CD4-positive, alpha-beta memory T cell (primary cell): ENCODE measurements around the gene WDR35. TPM values are rescaled to one million over a fixed set of nuclear protein-coding genes. Genes with fewer than 3 reads are reported as not detected.

ENCODE experiments used
- CTCF ChIA-PET: fragments of 350-600 bp; sonication (Branson Sonifier 250); formaldehyde crosslinking; loops from one replicate; lab custom pipeline; 2021; ENCODE audit warnings: inconsistent platforms; ENCODE audit not compliant: partially characterized antibody; lab: Charles Lee
- POLR2A ChIA-PET: fragments of 350-600 bp; sonication (Branson Sonifier 250); formaldehyde crosslinking; loops from one replicate; lab custom pipeline; 2021; ENCODE audit not compliant: partially characterized antibody; lab: Charles Lee
- DNase-seq, 5 donors: peaks; one replicate each; pipeline versions ENCODE4 v3.0.0 to v3.0.0-alpha.2; 2020 to 2022; ENCODE audit warnings: mixed read lengths in 1 of 5
- H3K27ac ChIP-seq: one replicate; pipeline ENCODE4 v1.7.0; 2013; ENCODE audit warnings: low read depth, low read length
- H3K27me3 ChIP-seq: 2 replicates; pipeline ENCODE4 v1.7.0; 2013; ENCODE audit warnings: mild to moderate bottlenecking, low read length, moderate library complexity; ENCODE audit not compliant: insufficient read depth
- H3K36me3 ChIP-seq: 2 replicates; pipeline ENCODE4 v1.7.0; 2013; ENCODE audit warnings: mild to moderate bottlenecking, low read length, moderate library complexity; ENCODE audit not compliant: insufficient read depth
- H3K4me1 ChIP-seq: 2 replicates; pipeline ENCODE4 v1.7.0; 2013; ENCODE audit warnings: mild to moderate bottlenecking, low read length, moderate library complexity; ENCODE audit not compliant: insufficient read depth
- H3K4me3 ChIP-seq, 2 donors: one replicate each; pipeline ENCODE4 v1.7.0; 2013; ENCODE audit warnings: low read length in 2 of 2, mild to moderate bottlenecking in 1 of 2
- H3K9me3 ChIP-seq, 2 donors: one replicate each; pipeline ENCODE4 v1.7.0; 2013; ENCODE audit warnings: low read length in 2 of 2, control low read depth in 1 of 2; ENCODE audit not compliant: control insufficient read depth in 1 of 2
- H3K27ac Mint-ChIP-seq, 7 donors: one replicate each; pipeline ENCODE4 v1.8.0; 2020 to 2021; ENCODE audit warnings: mixed read lengths in 7 of 7, mild to moderate bottlenecking in 6 of 7, inconsistent platforms in 3 of 7, moderate library complexity in 3 of 7
- H3K27me3 Mint-ChIP-seq, 2 donors: one replicate each; pipeline ENCODE4 v1.8.0; 2020 to 2021; ENCODE audit warnings: mixed read lengths in 2 of 2
- H3K36me3 Mint-ChIP-seq, 2 donors: one replicate each; pipeline ENCODE4 v1.8.0; 2020 to 2021; ENCODE audit warnings: mixed read lengths in 2 of 2, inconsistent platforms in 1 of 2, mild to moderate bottlenecking in 1 of 2
- H3K4me1 Mint-ChIP-seq, 4 donors: one replicate each; pipeline ENCODE4 v1.8.0; 2020 to 2021; ENCODE audit warnings: mixed read lengths in 4 of 4, mild to moderate bottlenecking in 1 of 4
- H3K4me3 Mint-ChIP-seq, 8 donors: one replicate each; pipeline ENCODE4 v1.8.0; 2020 to 2021; ENCODE audit warnings: mixed read lengths in 8 of 8, mild to moderate bottlenecking in 7 of 8, moderate library complexity in 6 of 8, inconsistent platforms in 3 of 8
- H3K9me3 Mint-ChIP-seq, 8 donors: one replicate each; pipeline ENCODE4 v1.8.0; 2020 to 2021; ENCODE audit warnings: mixed read lengths in 8 of 8, mild to moderate bottlenecking in 5 of 8, inconsistent platforms in 3 of 8, moderate library complexity in 1 of 8
- intact Hi-C: fragments of 100-400 bp; cut with micrococcal nuclease; formaldehyde crosslinking; loops from one replicate; pipeline ENCODE4 v1.15.1; 2023
- polyA plus RNA-seq, 2 donors: library from polyadenylated mRNA; unstranded; fragments of 300-500 nt; fragmentation: Illumina TruSeq; gene quantifications; one replicate each; pipeline ENCODE4 v1.2.3, GENCODE V29; 2021
- total RNA-seq, 2 experiments: library from RNA; stranded (reverse); gene quantifications; one replicate each; pipeline ENCODE4 v1.2.3, GENCODE V29; 2021

WDR35 gene
- total RNA-seq (1 to 10 TPM; 5.5 to 5.7 TPM), polyA plus RNA-seq (1 to 10 TPM; 2.3 to 2.5 TPM)

- ChIA-PET POLR2A (interaction anchor here (0.9 to 2.1 kb wide), 7 partner anchors 17 to 833 kb away, joined by 3 to 19 read pairs (median 4); partner anchors contain the start of genes LAPTM4A, LDAH and TTC32), CTCF (interaction anchor here (1.5 kb wide), 2 partner anchors 9 to 26 kb away, joined by 3 to 8 read pairs; no protein-coding TSS in a partner anchor)
- H3K9me3 Mint-ChIP-seq, result no peaks in the 10 kb centered on the region
- H3K27me3 Mint-ChIP-seq, result peaks cover 9 to 11% of the 10 kb centered on the region in 2 donors
- peak within 1 kb of the TSS; percentile 86 to 96 (median 90) for H3K4me3 Mint-ChIP-seq
- no peaks in the 10 kb centered on the region for H3K36me3 ChIP-seq
- DNase-seq, result peak; percentile 80 to 89 (median 86)
- peak within 1 kb of the TSS; percentile 57 to 68 for H3K4me3 ChIP-seq
- intact Hi-C loops, result loop anchor here (1.0 to 2.0 kb wide), 3 partner anchors 61 to 641 kb away; partner anchors contain the start of gene LAPTM4A
- H3K4me1 ChIP-seq, result peaks cover 16% of the 10 kb centered on the region
- H3K9me3 ChIP-seq, result no peaks in the 10 kb centered on the region
- peak within 1 kb of the TSS; percentile 57 for H3K27ac ChIP-seq
- peak within 1 kb of the TSS; percentile 77 to 95 (median 93) for H3K27ac Mint-ChIP-seq
- H3K36me3 Mint-ChIP-seq, result peaks cover 0 to 2% of the 10 kb centered on the region in 2 donors
- peaks cover 11 to 28% (median 21%) of the 10 kb centered on the region in 4 donors for H3K4me1 Mint-ChIP-seq
- H3K27me3 ChIP-seq, result no peaks in the 10 kb centered on the region
Measured at GRCh38 chr2:19989667-19990415, at the start of gene WDR35. Gene WDR35, minus strand, starts transcription at chr2:19990105. Its CDS starts 90 bp downstream, at chr2:19990015.

- no peaks in the 10 kb centered on the region for H3K4me1 ChIP-seq
- ChIA-PET CTCF (interaction anchor here (0.8 to 5.2 kb wide), 2 partner anchors 14 to 22 kb away, joined by 4 to 32 read pairs; partner anchors contain the start of gene LAPTM4A), POLR2A (no interaction called here)
- no peak overlapping the region for H3K27ac ChIP-seq
- intact Hi-C loops, result no loop called here
- no peak for DNase-seq
- Mint-ChIP-seq H3K4me3 (no peak overlapping the region), H3K36me3 (peaks cover 66 to 82% of the 10 kb centered on the region in 2 donors), H3K27me3 (no peaks in the 10 kb centered on the region), H3K4me1 (peaks cover 0 to 9% (median 7%) of the 10 kb centered on the region in 4 donors), H3K9me3 (no peaks in the 10 kb centered on the region), H3K27ac (peak overlapping the region in 1 of 7 donors; percentile 5)
- peaks cover 58% of the 10 kb centered on the region for H3K36me3 ChIP-seq
- H3K9me3 ChIP-seq, result no peaks in the 10 kb centered on the region
- no peak overlapping the region for H3K4me3 ChIP-seq
- no peaks in the 10 kb centered on the region for H3K27me3 ChIP-seq
Measured at GRCh38 chr2:20037660-20038059, 47.8 kb upstream of the WDR35 start.

- Histone ChIP-seq H3K27ac (no peak overlapping the region), H3K4me1 (no peaks in the 10 kb centered on the region)
Measured at GRCh38 chr2:20035955-20036666, 46.2 kb upstream of the WDR35 start.

GRCh38 chr2:20034821-20035220 is 44.9 kb upstream of the WDR35 start:
- intact Hi-C loops, result no loop called here
- POLR2A ChIA-PET, result interaction anchor here (0.6 to 2.0 kb wide), 2 partner anchors 17 to 33 kb away, joined by 3 to 5 read pairs; partner anchors contain the start of gene LAPTM4A
- peak overlapping the region in 1 of 7 donors; percentile 36 for H3K27ac Mint-ChIP-seq
- no peak overlapping the region for H3K27ac ChIP-seq
- no peak overlapping the region for H3K4me3 Mint-ChIP-seq
- no peak overlapping the region for H3K4me3 ChIP-seq
- H3K36me3 ChIP-seq, result peaks cover 54% of the 10 kb centered on the region
- H3K36me3 Mint-ChIP-seq, result peaks cover 85 to 89% of the 10 kb centered on the region in 2 donors
- no peaks in the 10 kb centered on the region for H3K4me1 ChIP-seq
- no peaks in the 10 kb centered on the region for H3K9me3 ChIP-seq
- no peaks in the 10 kb centered on the region for H3K27me3 Mint-ChIP-seq
- H3K27me3 ChIP-seq, result no peaks in the 10 kb centered on the region
- peaks cover 0 to 3% (median 1%) of the 10 kb centered on the region in 4 donors for H3K4me1 Mint-ChIP-seq
- DNase-seq, result no peak
- peaks cover 0 to 9% (median 0%) of the 10 kb centered on the region in 8 donors for H3K9me3 Mint-ChIP-seq
- CTCF ChIA-PET, result interaction anchor here (1.3 to 5.2 kb wide), 2 partner anchors 9 to 20 kb away, joined by 3 to 32 read pairs; no protein-coding TSS in a partner anchor

More at GRCh38 chr2:20035955-20036666, 46.2 kb upstream of the WDR35 start:
- Mint-ChIP-seq H3K36me3 (peaks cover 81 to 90% of the 10 kb centered on the region in 2 donors), H3K4me3 (no peak overlapping the region), H3K9me3 (no peaks in the 10 kb centered on the region), H3K4me1 (peaks cover 0 to 3% (median 1%) of the 10 kb centered on the region in 4 donors), H3K27me3 (no peaks in the 10 kb centered on the region), H3K27ac (peak overlapping the region in 2 of 7 donors; percentile 38 to 54)
- ChIA-PET POLR2A (no interaction called here), CTCF (interaction anchor here (0.6 to 5.2 kb wide), 2 partner anchors 21 to 336 kb away, joined by 3 to 32 read pairs; no protein-coding TSS in a partner anchor)
- H3K4me3 ChIP-seq, result no peak overlapping the region
- no peaks in the 10 kb centered on the region for H3K9me3 ChIP-seq
- H3K36me3 ChIP-seq, result peaks cover 62% of the 10 kb centered on the region
- H3K27me3 ChIP-seq, result no peaks in the 10 kb centered on the region
- intact Hi-C loops, result no loop called here
- DNase-seq, result no peak

- no peaks in the 10 kb centered on the region for H3K4me1 ChIP-seq
- intact Hi-C loops, result no loop called here
Measured at GRCh38 chr2:20034218-20034617, 44.3 kb upstream of the WDR35 start.

GRCh38 chr2:20033322-20033721 is 43.4 kb upstream of the WDR35 start:
- intact Hi-C loops, result no loop called here
- ChIA-PET CTCF (interaction anchor here (5.2 kb wide), 1 partner anchor 18 kb away, joined by 32 read pairs; no protein-coding TSS in a partner anchor), POLR2A (interaction anchor here (2.0 kb wide), 1 partner anchor 18 kb away, joined by 5 read pairs; the partner anchor contains the start of gene LAPTM4A)
- Mint-ChIP-seq H3K36me3 (peaks cover 93 to 94% of the 10 kb centered on the region in 2 donors), H3K27ac (no peak overlapping the region), H3K4me1 (peaks cover 0 to 3% (median 1%) of the 10 kb centered on the region in 4 donors), H3K9me3 (peaks cover 0 to 13% (median 2%) of the 10 kb centered on the region in 8 donors), H3K27me3 (no peaks in the 10 kb centered on the region), H3K4me3 (no peak overlapping the region)
- H3K9me3 ChIP-seq, result no peaks in the 10 kb centered on the region
- no peaks in the 10 kb centered on the region for H3K4me1 ChIP-seq
- no peak for DNase-seq
- no peaks in the 10 kb centered on the region for H3K27me3 ChIP-seq
- no peak overlapping the region for H3K27ac ChIP-seq
- no peak overlapping the region for H3K4me3 ChIP-seq
- peaks cover 45% of the 10 kb centered on the region for H3K36me3 ChIP-seq

More at GRCh38 chr2:20034218-20034617, 44.3 kb upstream of the WDR35 start:
- Mint-ChIP-seq H3K4me3 (no peak overlapping the region), H3K36me3 (peaks cover 91 to 93% of the 10 kb centered on the region in 2 donors), H3K4me1 (peaks cover 0 to 3% (median 1%) of the 10 kb centered on the region in 4 donors), H3K9me3 (peaks cover 0 to 13% (median 0%) of the 10 kb centered on the region in 8 donors), H3K27me3 (no peaks in the 10 kb centered on the region), H3K27ac (peak overlapping the region in 1 of 7 donors; percentile 27)
- CTCF ChIA-PET, result interaction anchor here (1.3 to 5.2 kb wide), 2 partner anchors 9 to 19 kb away, joined by 3 to 32 read pairs; no protein-coding TSS in a partner anchor
- Histone ChIP-seq H3K4me3 (no peak overlapping the region), H3K9me3 (no peaks in the 10 kb centered on the region), H3K27ac (no peak overlapping the region), H3K27me3 (no peaks in the 10 kb centered on the region), H3K36me3 (peaks cover 53% of the 10 kb centered on the region)
- POLR2A ChIA-PET, result interaction anchor here (2.0 kb wide), 1 partner anchor 17 kb away, joined by 5 read pairs; the partner anchor contains the start of gene LAPTM4A
- DNase-seq, result no peak
